Uterine smooth muscle cell (primary cell): ENCODE results near the gene MUSK. TPM values are rescaled to one million over a fixed set of nuclear protein-coding genes. Genes with fewer than 3 reads are reported as not detected.

Experiments
- total RNA-seq: library from RNA; depleted of rRNA; stranded (reverse); fragments of >200 nt; gene quantifications from 2 replicates; pipeline ENCODE4 v1.2.3, GENCODE V29; 2014

The MUSK gene
- 0.11 and 0.12 TPM in 2 replicates for total RNA-seq

GRCh38 chr9:110668570-110669167 lies at the start of gene MUSK:
Gene MUSK, plus strand, starts transcription at chr9:110668791. Its CDS starts 114 bp downstream, at chr9:110668905.

Other genes with a start within 250 kb of the MUSK start
- gene SVEP1, start 89.0 kb upstream of the MUSK start, total RNA-seq, result 11.1 and 42.2 TPM in 2 replicates